Transverse colon (tissue), 4 donors: Measurements from ENCODE around the gene SPEF2. TPM values are rescaled to one million over a fixed set of nuclear protein-coding genes. Genes with fewer than 3 reads are reported as not detected.
A peak's percentile ranks its signal among the peaks of the same experiment; 100 is the strongest.

ENCODE experiments used
- DNase-seq: peaks from one replicate; pipeline ENCODE4 v3.0.0-alpha.2; 2019
- H3K27ac ChIP-seq, 4 donors: fragments of 200-600 bp; sonication (generic); 2 replicates each; pipeline ENCODE4 v1.5.1; 2016 to 2018; ENCODE audit warnings: inconsistent platforms in 4 of 4
- H3K27me3 ChIP-seq: fragments of 200-600 bp; sonication (generic); 2 replicates; pipeline ENCODE4 v1.5.1; 2017; ENCODE audit warnings: inconsistent platforms
- H3K36me3 ChIP-seq, 4 donors: fragments of 200-600 bp; sonication (generic); 2 replicates each; pipeline ENCODE4 v1.5.1; 2017 to 2019; ENCODE audit warnings: inconsistent platforms in 4 of 4
- H3K4me1 ChIP-seq, 4 donors: fragments of 200-600 bp; sonication (generic); 2 replicates each; pipeline ENCODE4 v1.5.1; 2017 to 2020; ENCODE audit warnings: inconsistent platforms in 4 of 4
- H3K4me3 ChIP-seq, 4 donors: fragments of 200-600 bp; sonication (generic); 1 replicate in 1 of 4; 2 replicates in 3 of 4; pipeline versions ENCODE4 v1.5.1 to v1.6.1; 2017 to 2019; ENCODE audit warnings: inconsistent platforms in 4 of 4
- H3K9me3 ChIP-seq, 2 donors: fragments of 200-600 bp; sonication (generic); 2 replicates each; pipeline ENCODE4 v1.5.1; 2017 to 2019; ENCODE audit warnings: inconsistent platforms in 2 of 2
- CTCF ChIP-seq, 5 experiments: fragments of 200-600 bp in 3 of 5; fragments of 450-650 bp in 2 of 5; sonication (generic) in 3 of 5; IDR thresholded peaks; 1 replicate in 2 of 5; 2 replicates in 3 of 5; pipeline ENCODE4 v1.5.1; 2016 to 2017; ENCODE audit warnings: antibody characterized with exemption in 5 of 5, inconsistent platforms in 3 of 5, mild to moderate bottlenecking in 2 of 5, moderate library complexity in 1 of 5
- EP300 ChIP-seq: sonication (generic); formaldehyde crosslinking; IDR thresholded peaks from one replicate; pipeline ENCODE4 v1.6.1; 2017; ENCODE audit warnings: antibody characterized with exemption, low read depth
- POLR2A ChIP-seq: fragments of 450-650 bp; IDR thresholded peaks from one replicate; pipeline ENCODE4 v1.6.1; 2016; ENCODE audit warnings: antibody characterized with exemption, mild to moderate bottlenecking, moderate library complexity
- POLR2AphosphoS5 ChIP-seq, 3 donors: sonication (generic); formaldehyde crosslinking; IDR thresholded peaks; one replicate each; pipeline ENCODE4 v1.6.1; 2016; ENCODE audit warnings: antibody characterized with exemption in 3 of 3
- WGBS, 2 donors: methylation state at CpG; one replicate each; pipeline ENCODE4 v1.1.5; 2018; ENCODE audit warnings: low coverage in 1 of 2; 5-methylcytosine and 5-hydroxymethylcytosine counted together
- in situ Hi-C, 4 donors: fragments of 200-750 bp; cut with MboI; loops; one replicate each; pipeline versions ENCODE4 v1.15.0 to v1.15.1; 2017; ENCODE audit warnings: low sequenced_read_pairs in 3 of 4, low pct_ligation_motif_present in 1 of 4, low pct_unique_long_range_greater_than_20kb in 1 of 4
- intact Hi-C: fragments of 100-400 bp; cut with DNase I; formaldehyde crosslinking; loops from one replicate; pipeline ENCODE4 v1.15.1; 2023; ENCODE audit warnings: low total_unique reads
- small RNA-seq, 4 donors: library from RNA; depleted of rRNA; stranded (forward); fragments of <200 nt; gene quantifications; one replicate each; pipeline ENCODE3, GENCODE V24; 2016
- total RNA-seq, 4 donors: library from RNA; depleted of rRNA; stranded (reverse); fragments of >200 nt; gene quantifications; one replicate each; pipeline ENCODE4 v1.1.0, GENCODE V29; 2016

SPEF2 gene
- total RNA-seq, 4 donors from 2014 or later: 2.4 to 9.4 (median 5.1) TPM; not detected in 1

- Histone ChIP-seq H3K9me3 (no peaks in the 10 kb centered on the region), H3K36me3 (no peaks in the 10 kb centered on the region), H3K27ac (peak overlapping the region in 1 of 4 donors; percentile 34), H3K27me3 (no peaks in the 10 kb centered on the region), H3K4me1 (no peaks in the 10 kb centered on the region), H3K4me3 (no peak overlapping the region)
- in situ Hi-C loops: no loop called here
- no peak for DNase-seq
- WGBS, 2 donors: 39 to 58% methylated on average over 2 of the region's 2 CpGs
- TF ChIP-seq POLR2A: no peak
- TF ChIP-seq CTCF (IDR thresholded peaks at IDR 0.05): no peak
- no peak for TF ChIP-seq EP300
- no peak for TF ChIP-seq POLR2AphosphoS5 (IDR thresholded peaks at IDR 0.05)
- intact Hi-C loops: no loop called here
Measured at GRCh38 chr5:35862126-35862525, 244.5 kb downstream of the SPEF2 start.

GRCh38 chr5:35863159-35863558, 245.5 kb downstream of the SPEF2 start:
- Histone ChIP-seq H3K27me3 (no peaks in the 10 kb centered on the region), H3K4me3 (peak overlapping the region in 1 of 4 donors; percentile 4), H3K36me3 (no peaks in the 10 kb centered on the region), H3K9me3 (no peaks in the 10 kb centered on the region), H3K27ac (no peak overlapping the region), H3K4me1 (no peaks in the 10 kb centered on the region)
- in situ Hi-C loops: no loop called here
- intact Hi-C loops: no loop called here
- DNase-seq: no peak
- WGBS, 2 donors: 0 to 66% methylated on average over 1 to 3 of the region's 3 CpGs
- TF ChIP-seq POLR2AphosphoS5 (IDR thresholded peaks at IDR 0.05): no peak
- TF ChIP-seq EP300: no peak
- TF ChIP-seq POLR2A: no peak
- no peak for TF ChIP-seq CTCF (IDR thresholded peaks at IDR 0.05)

Small RNA genes within 50 kb of the gene (small RNA-seq; reads per million reads assigned to genes)
- gene RNU7-130P: 0 reads per million in 4 donors

Other genes with a start within 250 kb of the SPEF2 start
- 10 to 100 TPM in 2 of 4 donors, 1 to 10 TPM in 2; 3.2 to 54.8 (median 17.9) TPM for gene IL7R, start 239.0 kb downstream of the SPEF2 start, total RNA-seq